ENCODE measurements around the gene SRGN. TPM values are rescaled to one million over a fixed set of nuclear protein-coding genes. Genes with fewer than 3 reads are reported as not detected.
A peak's percentile ranks its signal among the peaks of the same experiment; 100 is the strongest.

The SRGN gene
- polyA plus RNA-seq, 4 donors: 13.6 to 22.8 (median 16.9) TPM

GRCh38 chr10:69060127-69060798 is 27.6 kb upstream of the SRGN start:
- DNase-seq (ENCODE audit: low read depth in 4 of 4, low spot score in 2 of 4): no peak

GRCh38 chr10:69061305-69062161 is 26.4 kb upstream of the SRGN start:
- peak; percentile 11 to 28 (median 21) for DNase-seq (ENCODE audit: low read depth in 4 of 4, low spot score in 2 of 4)

GRCh38 chr10:69062901-69063300 is 25.0 kb upstream of the SRGN start:
- no peak for DNase-seq (ENCODE audit: low read depth in 4 of 4, low spot score in 2 of 4)

GRCh38 chr10:69064762-69065328 is 23.1 kb upstream of the SRGN start:
- DNase-seq (ENCODE audit: low read depth in 4 of 4, low spot score in 2 of 4): no peak

- no peak for DNase-seq (ENCODE audit: low read depth in 4 of 4, low spot score in 2 of 4)
These were observed 22.2 kb upstream of the SRGN start for GRCh38 chr10:69065406-69066361.

- no peak for DNase-seq (ENCODE audit: low read depth in 4 of 4, low spot score in 2 of 4)
These were observed 20.7 kb upstream of the SRGN start for GRCh38 chr10:69067189-69067588.

GRCh38 chr10:69068549-69068948 is 19.4 kb upstream of the SRGN start:
- DNase-seq (ENCODE audit: low read depth in 4 of 4, low spot score in 2 of 4): no peak

GRCh38 chr10:69069090-69070042 is 18.5 kb upstream of the SRGN start:
- no peak for DNase-seq (ENCODE audit: low read depth in 4 of 4, low spot score in 2 of 4)

- no peak for DNase-seq (ENCODE audit: low read depth in 4 of 4, low spot score in 2 of 4)
These were observed 17.0 kb upstream of the SRGN start for GRCh38 chr10:69070951-69071350.

- DNase-seq (ENCODE audit: low read depth in 4 of 4, low spot score in 2 of 4): no peak
These were observed 16.3 kb upstream of the SRGN start for GRCh38 chr10:69071610-69072009.

GRCh38 chr10:69073026-69073425 is 14.9 kb upstream of the SRGN start:
- DNase-seq (ENCODE audit: low read depth in 4 of 4, low spot score in 2 of 4): no peak

GRCh38 chr10:69073736-69074364 is 14.1 kb upstream of the SRGN start:
- no peak for DNase-seq (ENCODE audit: low read depth in 4 of 4, low spot score in 2 of 4)

- DNase-seq (ENCODE audit: low read depth in 4 of 4, low spot score in 2 of 4): no peak
These were observed 13.4 kb upstream of the SRGN start for GRCh38 chr10:69074532-69074931.

GRCh38 chr10:69075431-69075830 is 12.5 kb upstream of the SRGN start:
- no peak for DNase-seq (ENCODE audit: low read depth in 4 of 4, low spot score in 2 of 4)

GRCh38 chr10:69078311-69078710 is 9.6 kb upstream of the SRGN start:
- no peak for DNase-seq (ENCODE audit: low read depth in 4 of 4, low spot score in 2 of 4)

GRCh38 chr10:69080226-69080625 is 7.7 kb upstream of the SRGN start:
- no peak for DNase-seq (ENCODE audit: low read depth in 4 of 4, low spot score in 2 of 4)

GRCh38 chr10:69086001-69086509 is 1.8 kb upstream of the SRGN start:
- DNase-seq (ENCODE audit: low read depth in 4 of 4, low spot score in 2 of 4): no peak

- no peak for DNase-seq (ENCODE audit: low read depth in 4 of 4, low spot score in 2 of 4)
These were observed 517 bp downstream of the SRGN start for GRCh38 chr10:69088471-69088769.
